Neural cell (in vitro differentiated cells): ENCODE measurements around the gene PRRT2. TPM values are rescaled to one million over a fixed set of nuclear protein-coding genes. Genes with fewer than 3 reads are reported as not detected.

ENCODE experiments used
- H2AFZ ChIP-seq: fragments of 200-600, 300-800 bp; sonication (generic), shearing (Covaris generic); 2 replicates; pipeline ENCODE4 v1.6.0; 2014; ENCODE audit warnings: low read depth, mild to moderate bottlenecking, antibody characterized with exemption, low read length, moderate library complexity
- H3F3A ChIP-seq: fragments of 200-600 bp; shearing (Covaris generic); 2 replicates; pipeline ENCODE4 v1.6.1; 2016; ENCODE audit warnings: mild to moderate bottlenecking, moderate library complexity, mixed read lengths, antibody characterized with exemption, low read length; ENCODE audit not compliant: insufficient read depth, poor library complexity, severe bottlenecking
- H3K27ac ChIP-seq: fragments of 200-600, 300-800 bp; sonication (generic), shearing (Covaris generic); 2 replicates; pipeline ENCODE4 v1.5.1; 2014; ENCODE audit warnings: mild to moderate bottlenecking, low read length, moderate library complexity
- H3K27me3 ChIP-seq: fragments of 300-800, 200-600 bp; sonication (generic), shearing (Covaris generic); 2 replicates; pipeline ENCODE4 v1.6.0; 2014; ENCODE audit warnings: mild to moderate bottlenecking, low read depth, low read length, moderate library complexity; ENCODE audit not compliant: insufficient read depth
- H3K36me3 ChIP-seq: fragments of 300-800, 200-600 bp; sonication (generic), shearing (Covaris generic); 2 replicates; pipeline ENCODE4 v1.5.1; 2014; ENCODE audit warnings: mild to moderate bottlenecking, antibody characterized with exemption, low read length, moderate library complexity; ENCODE audit not compliant: insufficient read depth
- H3K4me2 ChIP-seq: fragments of 300-800, 200-600 bp; sonication (generic), shearing (Covaris generic); 2 replicates; pipeline ENCODE4 v1.6.0; 2014; ENCODE audit warnings: mild to moderate bottlenecking, low read length
- H3K4me3 ChIP-seq: fragments of 300-800, 200-600 bp; sonication (generic), shearing (Covaris generic); 2 replicates; pipeline ENCODE4 v1.5.1; 2014; ENCODE audit warnings: mild to moderate bottlenecking, low read length, moderate library complexity
- H3K79me2 ChIP-seq: fragments of 200-600 bp; shearing (Covaris generic); replicated peaks from 2 replicates; pipeline ENCODE4 v1.6.0; 2014; ENCODE audit warnings: mild to moderate bottlenecking, low read length, moderate library complexity; ENCODE audit not compliant: insufficient read depth
- H3K9ac ChIP-seq: fragments of 300-800, 200-600 bp; sonication (generic), shearing (Covaris generic); 2 replicates; pipeline ENCODE4 v1.6.1; 2016; ENCODE audit warnings: mild to moderate bottlenecking, low read length, mixed read lengths
- H3K9me2 ChIP-seq: fragments of 200-600 bp; shearing (Covaris generic); 2 replicates; pipeline ENCODE4 v1.6.1; 2016; ENCODE audit warnings: mild to moderate bottlenecking, low read length, mixed read lengths; ENCODE audit not compliant: insufficient read depth
- H3K9me3 ChIP-seq: fragments of 200-600, 300-800 bp; sonication (generic), shearing (Covaris generic); 2 replicates; pipeline ENCODE4 v1.6.1; 2016; ENCODE audit warnings: mild to moderate bottlenecking, mixed run types, low read length, moderate library complexity, mixed read lengths
- H4K20me1 ChIP-seq: fragments of 200-600 bp; shearing (Covaris generic); 2 replicates; pipeline ENCODE4 v1.6.1; 2016; ENCODE audit warnings: mild to moderate bottlenecking, mixed run types; ENCODE audit not compliant: insufficient read depth
- EP300 ChIP-seq: fragments of 450-650 bp; conservative IDR thresholded peaks from 2 replicates; pipeline ENCODE4 v1.6.1; 2014; ENCODE audit warnings: antibody characterized with exemption, mild to moderate bottlenecking, moderate library complexity; ENCODE audit not compliant: poor library complexity, severe bottlenecking
- EZH2 ChIP-seq: fragments of 200-600, 300-800 bp; shearing (Covaris generic), sonication (generic); IDR thresholded peaks from 2 replicates; pipeline ENCODE4 v1.6.1; 2014; ENCODE audit warnings: antibody characterized with exemption, low read length, borderline replicate concordance, mild to moderate bottlenecking; ENCODE audit not compliant: insufficient read depth, poor library complexity, severe bottlenecking
- MXI1 ChIP-seq: fragments of 450-650 bp; conservative IDR thresholded peaks from 2 replicates; pipeline ENCODE4 v1.6.1; 2014; ENCODE audit warnings: antibody characterized with exemption, mild to moderate bottlenecking; ENCODE audit not compliant: poor library complexity, severe bottlenecking
- POLR2AphosphoS5 ChIP-seq: IDR thresholded peaks from 2 replicates; pipeline ENCODE4 v1.6.1; 2012
- RAD21 ChIP-seq: fragments of 450-650 bp; conservative IDR thresholded peaks from 2 replicates; pipeline ENCODE4 v1.6.1; 2014; ENCODE audit warnings: antibody characterized with exemption, mild to moderate bottlenecking, moderate library complexity
- SMC3 ChIP-seq: fragments of 450-650 bp; conservative IDR thresholded peaks from 2 replicates; pipeline ENCODE4 v1.6.1; 2014; ENCODE audit warnings: antibody characterized with exemption, mild to moderate bottlenecking, moderate library complexity; ENCODE audit not compliant: poor library complexity
- TAF1 ChIP-seq: IDR thresholded peaks from 2 replicates; pipeline ENCODE4 v1.6.1; 2012; ENCODE audit warnings: low read depth
- polyA plus RNA-seq: library from polyadenylated mRNA; depleted of rRNA; stranded (reverse); fragments of >200 nt; gene quantifications from 2 replicates; pipeline ENCODE4 v1.2.3, GENCODE V29; 2014
- TF ChIP-seq, protein P1 (sequence below): IDR thresholded peaks from 2 replicates; pipeline ENCODE4 v1.6.1; 2012; ENCODE audit warnings: borderline replicate concordance
- TF ChIP-seq, protein P2 (sequence below): fragments of 450-650 bp; IDR thresholded peaks from 2 replicates; pipeline ENCODE4 v1.5.1; 2014; ENCODE audit warnings: antibody characterized with exemption, mild to moderate bottlenecking, moderate library complexity; ENCODE audit not compliant: poor library complexity, severe bottlenecking

The PRRT2 gene
- polyA plus RNA-seq, 1 donor from 2014 or later = 84.2 TPM

DNA sequence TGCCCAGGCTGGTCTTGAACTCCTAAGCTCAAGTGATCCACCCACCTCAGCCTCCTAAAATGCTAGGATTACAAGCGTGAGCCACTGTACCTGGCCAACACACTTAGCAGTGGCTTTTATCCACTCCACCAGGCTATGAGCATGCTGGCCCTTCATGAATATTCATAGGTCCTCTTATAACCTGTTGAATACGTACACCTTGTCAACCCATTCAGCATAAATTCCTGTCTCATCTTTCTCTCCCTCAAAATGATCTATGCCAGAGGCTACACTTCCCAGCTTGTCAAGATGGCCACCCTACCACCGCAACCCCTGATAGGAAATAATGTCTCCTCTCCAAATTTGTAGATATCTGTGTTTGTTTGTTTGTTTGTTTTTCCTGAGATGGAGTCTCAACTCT lies 44.9 kb upstream of the PRRT2 start:
- no peak for TF ChIP-seq EZH2
- Histone ChIP-seq H3K9ac (no peak overlapping the region), H3K79me2 (no peaks in the 10 kb centered on the region), H4K20me1 (no peaks in the 10 kb centered on the region), H3F3A (no peaks in the 10 kb centered on the region), H3K9me2 (no peaks in the 10 kb centered on the region), H3K4me3 (no peak overlapping the region), H3K36me3 (no peaks in the 10 kb centered on the region), H2AFZ (no peak overlapping the region), H3K27ac (no peak overlapping the region), H3K27me3 (no peaks in the 10 kb centered on the region), H3K9me3 (no peaks in the 10 kb centered on the region), H3K4me2 (no peak overlapping the region)

DNA sequence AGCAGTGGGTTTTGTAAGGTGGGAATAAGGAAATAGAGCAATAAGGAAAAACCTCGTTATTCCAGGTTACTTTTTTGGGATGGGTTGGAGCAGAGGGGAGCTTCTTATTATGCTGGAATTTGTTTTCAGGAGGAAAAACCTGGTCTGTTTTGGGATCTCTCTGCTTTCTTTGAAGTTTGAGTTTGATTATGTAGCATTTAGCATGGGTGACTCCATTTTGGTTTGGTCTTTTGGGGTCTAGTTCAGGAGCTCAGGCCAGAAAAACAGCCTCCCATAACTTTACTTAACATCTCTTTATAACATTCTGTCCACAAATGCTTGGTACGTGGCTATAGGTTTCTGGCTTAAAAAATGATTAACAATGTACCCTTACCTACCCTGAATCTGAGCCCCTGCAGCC lies 42.5 kb upstream of the PRRT2 start:
- H3K9ac ChIP-seq = no peak overlapping the region
- no peaks in the 10 kb centered on the region for H3K9me2 ChIP-seq
- no peak overlapping the region for H3K4me2 ChIP-seq
- no peak overlapping the region for H3K4me3 ChIP-seq
- H3K27ac ChIP-seq = no peak overlapping the region
- TF ChIP-seq SMC3 (no peak), MXI1 (no peak), POLR2AphosphoS5 (no peak), TAF1 (no peak), EZH2 (no peak), RAD21 (no peak), EP300 (no peak)
- TF ChIP-seq, protein P1, sequence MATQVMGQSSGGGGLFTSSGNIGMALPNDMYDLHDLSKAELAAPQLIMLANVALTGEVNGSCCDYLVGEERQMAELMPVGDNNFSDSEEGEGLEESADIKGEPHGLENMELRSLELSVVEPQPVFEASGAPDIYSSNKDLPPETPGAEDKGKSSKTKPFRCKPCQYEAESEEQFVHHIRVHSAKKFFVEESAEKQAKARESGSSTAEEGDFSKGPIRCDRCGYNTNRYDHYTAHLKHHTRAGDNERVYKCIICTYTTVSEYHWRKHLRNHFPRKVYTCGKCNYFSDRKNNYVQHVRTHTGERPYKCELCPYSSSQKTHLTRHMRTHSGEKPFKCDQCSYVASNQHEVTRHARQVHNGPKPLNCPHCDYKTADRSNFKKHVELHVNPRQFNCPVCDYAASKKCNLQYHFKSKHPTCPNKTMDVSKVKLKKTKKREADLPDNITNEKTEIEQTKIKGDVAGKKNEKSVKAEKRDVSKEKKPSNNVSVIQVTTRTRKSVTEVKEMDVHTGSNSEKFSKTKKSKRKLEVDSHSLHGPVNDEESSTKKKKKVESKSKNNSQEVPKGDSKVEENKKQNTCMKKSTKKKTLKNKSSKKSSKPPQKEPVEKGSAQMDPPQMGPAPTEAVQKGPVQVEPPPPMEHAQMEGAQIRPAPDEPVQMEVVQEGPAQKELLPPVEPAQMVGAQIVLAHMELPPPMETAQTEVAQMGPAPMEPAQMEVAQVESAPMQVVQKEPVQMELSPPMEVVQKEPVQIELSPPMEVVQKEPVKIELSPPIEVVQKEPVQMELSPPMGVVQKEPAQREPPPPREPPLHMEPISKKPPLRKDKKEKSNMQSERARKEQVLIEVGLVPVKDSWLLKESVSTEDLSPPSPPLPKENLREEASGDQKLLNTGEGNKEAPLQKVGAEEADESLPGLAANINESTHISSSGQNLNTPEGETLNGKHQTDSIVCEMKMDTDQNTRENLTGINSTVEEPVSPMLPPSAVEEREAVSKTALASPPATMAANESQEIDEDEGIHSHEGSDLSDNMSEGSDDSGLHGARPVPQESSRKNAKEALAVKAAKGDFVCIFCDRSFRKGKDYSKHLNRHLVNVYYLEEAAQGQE = no peak
- TF ChIP-seq, protein P2, sequence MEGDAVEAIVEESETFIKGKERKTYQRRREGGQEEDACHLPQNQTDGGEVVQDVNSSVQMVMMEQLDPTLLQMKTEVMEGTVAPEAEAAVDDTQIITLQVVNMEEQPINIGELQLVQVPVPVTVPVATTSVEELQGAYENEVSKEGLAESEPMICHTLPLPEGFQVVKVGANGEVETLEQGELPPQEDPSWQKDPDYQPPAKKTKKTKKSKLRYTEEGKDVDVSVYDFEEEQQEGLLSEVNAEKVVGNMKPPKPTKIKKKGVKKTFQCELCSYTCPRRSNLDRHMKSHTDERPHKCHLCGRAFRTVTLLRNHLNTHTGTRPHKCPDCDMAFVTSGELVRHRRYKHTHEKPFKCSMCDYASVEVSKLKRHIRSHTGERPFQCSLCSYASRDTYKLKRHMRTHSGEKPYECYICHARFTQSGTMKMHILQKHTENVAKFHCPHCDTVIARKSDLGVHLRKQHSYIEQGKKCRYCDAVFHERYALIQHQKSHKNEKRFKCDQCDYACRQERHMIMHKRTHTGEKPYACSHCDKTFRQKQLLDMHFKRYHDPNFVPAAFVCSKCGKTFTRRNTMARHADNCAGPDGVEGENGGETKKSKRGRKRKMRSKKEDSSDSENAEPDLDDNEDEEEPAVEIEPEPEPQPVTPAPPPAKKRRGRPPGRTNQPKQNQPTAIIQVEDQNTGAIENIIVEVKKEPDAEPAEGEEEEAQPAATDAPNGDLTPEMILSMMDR = no peak
- no peaks in the 10 kb centered on the region for H3F3A ChIP-seq
- no peak overlapping the region for H2AFZ ChIP-seq
- no peaks in the 10 kb centered on the region for H4K20me1 ChIP-seq
- no peaks in the 10 kb centered on the region for H3K36me3 ChIP-seq
- H3K9me3 ChIP-seq = no peaks in the 10 kb centered on the region
- H3K27me3 ChIP-seq = no peaks in the 10 kb centered on the region
- H3K79me2 ChIP-seq = no peaks in the 10 kb centered on the region
